Endothelial cell of umbilical vein (primary cell): ENCODE measurements around the gene LIPG. TPM values are rescaled to one million over a fixed set of nuclear protein-coding genes. Genes with fewer than 3 reads are reported as not detected.

Source experiments
- BruUV-seq: library from RNA; stranded (reverse); fragments of 400-500 nt; replicated peaks from 2 replicates; lab custom pipeline; 2021; lab: Mats Ljungman, UMichigan
- CTCF ChIA-PET: fragments of 300-600, 350-600 bp; sonication (Branson Sonifier 250); formaldehyde crosslinking; loops from one replicate; lab custom pipeline; 2021; ENCODE audit warnings: antibody characterized with exemption, inconsistent platforms; lab: Charles Lee
- POLR2A ChIA-PET: fragments of 300-600, 350-600 bp; sonication (Branson Sonifier 250); formaldehyde crosslinking; loops from one replicate; lab custom pipeline; 2021; ENCODE audit warnings: antibody characterized with exemption, inconsistent platforms; lab: Charles Lee
- DNase-seq: peaks from one replicate; pipeline ENCODE4 v3.0.0-alpha.2; 2011; ENCODE audit warnings: low read depth, low spot score
- FAIRE-seq: peaks from 2 replicates; lab custom pipeline; 2011; peaks lifted over from hg19 to GRCh38; lab: Jason Lieb, UNC
- H2AFZ ChIP-seq: 2 replicates; pipeline ENCODE4 v1.6.0; 2012; ENCODE audit warnings: low read depth, low read length, control low read depth, inconsistent platforms
- H3K27ac ChIP-seq: 2 replicates; pipeline ENCODE4 v1.5.1; 2011; ENCODE audit warnings: low read depth, mild to moderate bottlenecking, control low read depth, low read length, moderate library complexity; ENCODE audit not compliant: insufficient read depth
- H3K27me3 ChIP-seq, 2 experiments: 2 replicates each; pipeline versions ENCODE4 v1.6.0 to v1.6.1; 2011; ENCODE audit warnings: low read length in 2 of 2, mixed read lengths in 1 of 2; ENCODE audit not compliant: control insufficient read depth in 2 of 2, insufficient read depth in 2 of 2
- H3K36me3 ChIP-seq, 2 experiments: 2 replicates in 1 of 2; 3 replicates in 1 of 2; pipeline ENCODE4 v1.5.1; 2011; ENCODE audit warnings: low read length in 2 of 2, mild to moderate bottlenecking in 1 of 2, moderate library complexity in 1 of 2; ENCODE audit not compliant: control insufficient read depth in 2 of 2, insufficient read depth in 2 of 2; ENCODE audit errors: extremely low read depth in 1 of 2
- H3K4me1 ChIP-seq: 3 replicates; pipeline ENCODE4 v1.5.1; 2011; ENCODE audit warnings: mild to moderate bottlenecking, low read length; ENCODE audit not compliant: control insufficient read depth, insufficient read depth; ENCODE audit errors: extremely low read depth
- H3K4me2 ChIP-seq: 2 replicates; pipeline ENCODE4 v1.6.1; 2011; ENCODE audit warnings: low read length, control low read depth, mixed read lengths; ENCODE audit not compliant: insufficient read depth
- H3K4me3 ChIP-seq, 3 experiments: fragments of 200-600 bp in 1 of 3; sonication (generic), shearing (Covaris generic) in 1 of 3; replicated peaks in 1 of 3; 2 replicates each; pipeline ENCODE4 v1.5.1; 2011 to 2016; ENCODE audit warnings: control low read depth in 3 of 3, low read length in 3 of 3, mild to moderate bottlenecking in 2 of 3, inconsistent platforms in 1 of 3, low read depth in 1 of 3, moderate library complexity in 1 of 3; ENCODE audit not compliant: insufficient read depth in 1 of 3
- H3K79me2 ChIP-seq: 2 replicates; pipeline ENCODE4 v1.6.0; 2012; ENCODE audit warnings: low read length, inconsistent platforms; ENCODE audit not compliant: control insufficient read depth, insufficient read depth
- H3K9ac ChIP-seq: replicated peaks from 2 replicates; pipeline ENCODE3; 2011; ENCODE audit warnings: low read length, control low read depth; ENCODE audit not compliant: insufficient read depth; ENCODE audit errors: extremely low read depth
- H3K9me1 ChIP-seq: replicated peaks from 3 replicates; pipeline ENCODE4 v1.6.0; 2011; ENCODE audit warnings: mild to moderate bottlenecking, low read length; ENCODE audit not compliant: control insufficient read depth, insufficient read depth; ENCODE audit errors: extremely low read depth
- H3K9me3 ChIP-seq: replicated peaks from 2 replicates; pipeline ENCODE4 v1.5.1; 2012; ENCODE audit warnings: low read length, inconsistent platforms; ENCODE audit not compliant: control insufficient read depth, insufficient read depth
- H4K20me1 ChIP-seq: replicated peaks from 2 replicates; pipeline ENCODE3; 2011; ENCODE audit warnings: mild to moderate bottlenecking, low read length; ENCODE audit not compliant: control insufficient read depth, insufficient read depth; ENCODE audit errors: extremely low read depth
- EZH2 ChIP-seq: IDR thresholded peaks from 2 replicates; pipeline ENCODE4 v1.6.1; 2012; ENCODE audit warnings: borderline replicate concordance, low read depth, mild to moderate bottlenecking, moderate library complexity, low read length, inconsistent platforms; ENCODE audit not compliant: severe bottlenecking
- FOS ChIP-seq: IDR thresholded peaks from 2 replicates; pipeline ENCODE4 v1.6.1; 2011; ENCODE audit warnings: mild to moderate bottlenecking, low read length, moderate library complexity, borderline replicate concordance; ENCODE audit not compliant: insufficient read depth
- GATA2 ChIP-seq: IDR thresholded peaks from 2 replicates; pipeline ENCODE4 v1.7.0; 2011; ENCODE audit warnings: low read depth, mild to moderate bottlenecking, moderate library complexity, mixed read lengths, low read length; ENCODE audit not compliant: insufficient read length, insufficient read depth
- JUN ChIP-seq: IDR thresholded peaks from 2 replicates; pipeline ENCODE4 v1.6.1; 2011; ENCODE audit warnings: borderline replicate concordance, low read depth; ENCODE audit not compliant: insufficient read length, insufficient read depth
- MYC ChIP-seq: IDR thresholded peaks from one replicate; pipeline ENCODE4 v1.6.1; 2011; ENCODE audit warnings: mild to moderate bottlenecking, low read depth, low read length
- POLR2A ChIP-seq: IDR thresholded peaks from 2 replicates; pipeline ENCODE4 v1.6.1; 2012; ENCODE audit warnings: low read depth, mild to moderate bottlenecking, control low read depth, low read length
- POLR2AphosphoS5 ChIP-seq: IDR thresholded peaks from 2 replicates; pipeline ENCODE4 v1.6.1; 2012; ENCODE audit warnings: low read depth, mild to moderate bottlenecking, control low read depth, low read length, moderate library complexity; ENCODE audit not compliant: insufficient read depth
- dilution Hi-C: fragments of 300-500 bp; cut with MboI; formaldehyde crosslinking; loops from one replicate; pipeline ENCODE4 v1.15.0; 2019; ENCODE audit warnings: low sequenced_read_pairs; ENCODE audit not compliant: extremely low pct_ligation_motif_present
- intact Hi-C: fragments of 100-400 bp; cut with micrococcal nuclease; formaldehyde crosslinking; loops from one replicate; pipeline ENCODE4 v1.10.0; 2022
- polyA plus RNA-seq, 4 experiments: library from polyadenylated mRNA; depleted of rRNA in 3 of 4; stranded (reverse) in 3 of 4; unstranded in 1 of 4; fragments of >200 nt; gene quantifications; 2 replicates each; pipeline versions ENCODE4 v1.2.1 to v1.2.3, GENCODE V29; 2011 to 2012; ENCODE audit warnings: missing spikeins in 1 of 4
- total RNA-seq: library from RNA; stranded (reverse); gene quantifications from 2 replicates; pipeline ENCODE4 v1.2.3, GENCODE V29; 2021
- TF ChIP-seq, protein P1 (sequence below): IDR thresholded peaks from 2 replicates; pipeline ENCODE4 v1.6.1; 2011; ENCODE audit not compliant: insufficient read depth, insufficient read length
- TF ChIP-seq, protein P2 (sequence below), 2 donors: IDR thresholded peaks; 1 replicate in 1 of 2; 2 replicates in 1 of 2; pipeline ENCODE4 v1.5.1; 2011; ENCODE audit warnings: low read length in 2 of 2, mild to moderate bottlenecking in 2 of 2, moderate library complexity in 2 of 2, control low read depth in 1 of 2, inconsistent platforms in 1 of 2, low read depth in 1 of 2; ENCODE audit not compliant: insufficient read depth in 1 of 2; ENCODE audit errors: extremely low read depth in 1 of 2

LIPG gene
- total and polyA plus RNA-seq, 2 donors (not counting 3 experiments of a cell fraction or from before 2014, with no cell fraction given): 80.6 to 86.3 TPM

DNA sequence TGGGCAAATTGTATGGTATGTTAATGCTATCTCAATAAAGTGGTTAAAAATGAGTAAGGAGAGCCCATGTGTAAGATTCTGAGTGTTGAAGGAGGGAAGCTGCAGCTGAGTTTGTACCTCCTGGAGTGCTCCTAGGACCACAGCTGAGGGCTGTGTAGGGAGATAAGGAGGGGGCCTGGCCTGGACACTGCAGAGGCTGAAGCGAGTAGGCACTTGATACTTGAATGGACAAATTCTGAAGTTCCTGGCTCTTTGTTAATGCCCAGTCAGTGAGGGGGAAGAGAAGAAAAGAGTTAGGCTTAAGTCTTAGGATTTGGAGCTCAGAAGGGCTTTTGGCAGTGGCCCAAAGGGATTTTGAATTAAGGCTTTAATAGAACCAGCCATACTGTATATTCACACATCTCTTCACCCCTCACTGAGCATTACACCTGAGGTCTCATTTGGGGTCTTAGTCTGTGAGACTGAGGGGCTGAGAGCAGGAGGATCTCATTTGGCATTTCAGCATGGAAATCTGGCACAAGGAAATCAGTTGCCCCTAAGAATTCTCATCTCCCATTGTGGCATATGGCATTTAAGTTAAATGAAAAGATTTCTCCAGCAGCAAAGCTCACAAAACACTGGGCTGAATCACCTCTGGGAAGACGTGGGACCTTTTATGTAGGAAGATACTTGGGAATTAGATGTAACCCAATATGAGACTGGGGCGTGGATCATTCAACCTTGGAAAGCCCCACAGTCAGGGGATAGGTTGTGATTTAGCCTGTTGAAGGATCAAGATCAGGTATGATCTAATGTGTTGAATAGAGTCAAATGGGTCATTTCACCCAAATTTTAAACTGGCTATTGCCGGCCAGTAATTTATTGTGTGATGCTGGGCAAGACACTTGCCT is 46.8 kb downstream of the LIPG start:
- CTCF ChIA-PET: interaction anchor here (1.1 to 2.0 kb wide), 3 partner anchors 10 to 121 kb away, joined by 3 to 7 read pairs (median 3); no protein-coding TSS in a partner anchor
- no peaks in the 10 kb centered on the region for H3K4me1 ChIP-seq
- H3K9me1 ChIP-seq: no peaks in the 10 kb centered on the region
- no peaks in the 10 kb centered on the region for H4K20me1 ChIP-seq
- no peak overlapping the region for H3K4me3 ChIP-seq
- no TSS peak for BruUV-seq
- TF ChIP-seq EZH2: no peak
- TF ChIP-seq, protein P1, sequence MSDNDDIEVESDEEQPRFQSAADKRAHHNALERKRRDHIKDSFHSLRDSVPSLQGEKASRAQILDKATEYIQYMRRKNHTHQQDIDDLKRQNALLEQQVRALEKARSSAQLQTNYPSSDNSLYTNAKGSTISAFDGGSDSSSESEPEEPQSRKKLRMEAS: no peak
- TF ChIP-seq POLR2AphosphoS5: no peak
- no peak for TF ChIP-seq GATA2
- no peak for TF ChIP-seq JUN
- no peak for TF ChIP-seq MYC
- TF ChIP-seq FOS: no peak
- no peak for TF ChIP-seq POLR2A
- TF ChIP-seq, protein P2, sequence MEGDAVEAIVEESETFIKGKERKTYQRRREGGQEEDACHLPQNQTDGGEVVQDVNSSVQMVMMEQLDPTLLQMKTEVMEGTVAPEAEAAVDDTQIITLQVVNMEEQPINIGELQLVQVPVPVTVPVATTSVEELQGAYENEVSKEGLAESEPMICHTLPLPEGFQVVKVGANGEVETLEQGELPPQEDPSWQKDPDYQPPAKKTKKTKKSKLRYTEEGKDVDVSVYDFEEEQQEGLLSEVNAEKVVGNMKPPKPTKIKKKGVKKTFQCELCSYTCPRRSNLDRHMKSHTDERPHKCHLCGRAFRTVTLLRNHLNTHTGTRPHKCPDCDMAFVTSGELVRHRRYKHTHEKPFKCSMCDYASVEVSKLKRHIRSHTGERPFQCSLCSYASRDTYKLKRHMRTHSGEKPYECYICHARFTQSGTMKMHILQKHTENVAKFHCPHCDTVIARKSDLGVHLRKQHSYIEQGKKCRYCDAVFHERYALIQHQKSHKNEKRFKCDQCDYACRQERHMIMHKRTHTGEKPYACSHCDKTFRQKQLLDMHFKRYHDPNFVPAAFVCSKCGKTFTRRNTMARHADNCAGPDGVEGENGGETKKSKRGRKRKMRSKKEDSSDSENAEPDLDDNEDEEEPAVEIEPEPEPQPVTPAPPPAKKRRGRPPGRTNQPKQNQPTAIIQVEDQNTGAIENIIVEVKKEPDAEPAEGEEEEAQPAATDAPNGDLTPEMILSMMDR (IDR thresholded peaks at IDR 0.05; ENCODE audit: extremely low read depth in 1 of 2, insufficient read depth in 1 of 2, low read depth in 1 of 2, low read length in 2 of 2): no peak
- dilution Hi-C loops: no loop called here
- H3K27ac ChIP-seq: no peak overlapping the region
- H3K4me2 ChIP-seq: no peak overlapping the region
- no peak for DNase-seq
- POLR2A ChIA-PET: no interaction called here
- no peaks in the 10 kb centered on the region for H3K79me2 ChIP-seq
- FAIRE-seq: no peak
- no peak overlapping the region for H3K9ac ChIP-seq
- no peak overlapping the region for H2AFZ ChIP-seq
- intact Hi-C loops: no loop called here
- no peaks in the 10 kb centered on the region for H3K36me3 ChIP-seq
- peaks cover 0 to 2% of the 10 kb centered on the region in 2 experiments for H3K27me3 ChIP-seq
- no peaks in the 10 kb centered on the region for H3K9me3 ChIP-seq
